Neural crest cell (in vitro differentiated cells): ENCODE results near the gene NVL. TPM values are rescaled to one million over a fixed set of nuclear protein-coding genes. Genes with fewer than 3 reads are reported as not detected.

ENCODE experiments used
- DNase-seq: peaks from one replicate; pipeline ENCODE4 v3.0.0; 2021; ENCODE audit warnings: low read depth, mixed read lengths, low spot score
- H3K27ac Mint-ChIP-seq: one replicate; pipeline ENCODE4 v1.8.0; 2021; ENCODE audit warnings: mild to moderate bottlenecking, mixed read lengths; ENCODE audit not compliant: unreplicated experiment
- H3K27me3 Mint-ChIP-seq: 2 replicates; pipeline ENCODE4 v1.8.0; 2021; ENCODE audit warnings: low read depth, mild to moderate bottlenecking, mixed read lengths
- H3K36me3 Mint-ChIP-seq: 2 replicates; pipeline ENCODE4 v1.8.0; 2021; ENCODE audit warnings: low read depth, mild to moderate bottlenecking, mixed read lengths
- H3K4me1 Mint-ChIP-seq: 2 replicates; pipeline ENCODE4 v1.8.0; 2021; ENCODE audit warnings: mixed read lengths
- H3K4me3 Mint-ChIP-seq: one replicate; pipeline ENCODE4 v1.8.0; 2021; ENCODE audit warnings: mild to moderate bottlenecking, mixed read lengths
- H3K9me3 Mint-ChIP-seq: 2 replicates; pipeline ENCODE4 v1.8.0; 2021; ENCODE audit warnings: mixed read lengths
- total RNA-seq: library from RNA; stranded (reverse); gene quantifications from 2 replicates; pipeline ENCODE4 v1.2.1, GENCODE V29; 2021
- TF ChIP-seq, protein P1 (sequence below): fragments of 200-600 bp; sonication (generic); conservative IDR thresholded peaks from 2 replicates; pipeline ENCODE4 v1.5.0; 2021; ENCODE audit warnings: antibody characterized with exemption, mild to moderate bottlenecking

Gene NVL
- total RNA-seq, 1 donor from 2014 or later: 51.2 TPM

DNA sequence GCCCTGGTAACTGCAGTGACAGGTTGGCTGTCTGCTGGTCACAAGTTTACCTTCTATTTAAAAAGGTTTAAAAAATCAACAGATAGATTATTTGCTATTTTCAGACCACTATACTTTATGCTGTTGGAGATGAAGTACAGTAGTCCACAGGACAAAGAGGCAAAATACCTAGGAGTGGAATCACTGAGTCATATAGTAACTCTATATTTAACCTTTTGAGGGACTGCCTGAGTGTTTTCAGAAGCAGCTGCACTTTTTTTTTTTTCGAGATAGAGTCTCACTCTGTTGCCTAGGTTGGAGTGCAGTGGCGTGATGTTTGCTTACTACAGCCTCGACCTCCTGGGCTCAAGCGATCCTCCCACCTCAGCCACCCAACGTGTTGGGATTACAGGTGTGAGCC is 38.4 kb upstream of the NVL start:
- Mint-ChIP-seq H3K4me3 (no peak overlapping the region), H3K27ac (no peak overlapping the region), H3K27me3 (no peaks in the 10 kb centered on the region), H3K36me3 (peaks cover 15% of the 10 kb centered on the region), H3K4me1 (no peaks in the 10 kb centered on the region), H3K9me3 (no peaks in the 10 kb centered on the region)
- DNase-seq: no peak
- TF ChIP-seq, protein P1, sequence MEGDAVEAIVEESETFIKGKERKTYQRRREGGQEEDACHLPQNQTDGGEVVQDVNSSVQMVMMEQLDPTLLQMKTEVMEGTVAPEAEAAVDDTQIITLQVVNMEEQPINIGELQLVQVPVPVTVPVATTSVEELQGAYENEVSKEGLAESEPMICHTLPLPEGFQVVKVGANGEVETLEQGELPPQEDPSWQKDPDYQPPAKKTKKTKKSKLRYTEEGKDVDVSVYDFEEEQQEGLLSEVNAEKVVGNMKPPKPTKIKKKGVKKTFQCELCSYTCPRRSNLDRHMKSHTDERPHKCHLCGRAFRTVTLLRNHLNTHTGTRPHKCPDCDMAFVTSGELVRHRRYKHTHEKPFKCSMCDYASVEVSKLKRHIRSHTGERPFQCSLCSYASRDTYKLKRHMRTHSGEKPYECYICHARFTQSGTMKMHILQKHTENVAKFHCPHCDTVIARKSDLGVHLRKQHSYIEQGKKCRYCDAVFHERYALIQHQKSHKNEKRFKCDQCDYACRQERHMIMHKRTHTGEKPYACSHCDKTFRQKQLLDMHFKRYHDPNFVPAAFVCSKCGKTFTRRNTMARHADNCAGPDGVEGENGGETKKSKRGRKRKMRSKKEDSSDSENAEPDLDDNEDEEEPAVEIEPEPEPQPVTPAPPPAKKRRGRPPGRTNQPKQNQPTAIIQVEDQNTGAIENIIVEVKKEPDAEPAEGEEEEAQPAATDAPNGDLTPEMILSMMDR: no peak

DNA sequence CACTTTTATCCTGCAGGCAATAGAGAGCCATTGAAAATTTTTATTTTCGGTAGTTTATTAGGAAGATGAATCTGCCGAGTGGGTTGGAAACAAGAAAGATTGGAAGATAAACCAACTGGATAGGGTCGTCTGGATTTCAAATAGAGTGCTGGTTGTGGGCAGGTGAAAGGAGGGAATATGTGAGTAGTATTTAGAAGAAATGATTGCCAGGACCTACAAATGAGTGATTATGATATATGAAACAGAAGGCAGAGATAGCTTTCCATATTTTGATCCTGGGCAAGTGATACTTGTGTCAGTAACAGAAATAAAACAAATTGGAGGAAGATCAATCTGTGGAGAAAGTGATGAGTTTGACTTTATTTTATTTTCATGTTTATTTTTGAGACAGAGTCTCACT is 29.2 kb upstream of the NVL start:
- peaks cover 7% of the 10 kb centered on the region for H3K36me3 Mint-ChIP-seq
- H3K4me1 Mint-ChIP-seq: peaks cover 30% of the 10 kb centered on the region
- no peak overlapping the region for H3K27ac Mint-ChIP-seq
- no peak for DNase-seq
- no peaks in the 10 kb centered on the region for H3K9me3 Mint-ChIP-seq
- H3K4me3 Mint-ChIP-seq: peak overlapping the region; percentile 16
- no peaks in the 10 kb centered on the region for H3K27me3 Mint-ChIP-seq
- TF ChIP-seq, protein P1: no peak

DNA sequence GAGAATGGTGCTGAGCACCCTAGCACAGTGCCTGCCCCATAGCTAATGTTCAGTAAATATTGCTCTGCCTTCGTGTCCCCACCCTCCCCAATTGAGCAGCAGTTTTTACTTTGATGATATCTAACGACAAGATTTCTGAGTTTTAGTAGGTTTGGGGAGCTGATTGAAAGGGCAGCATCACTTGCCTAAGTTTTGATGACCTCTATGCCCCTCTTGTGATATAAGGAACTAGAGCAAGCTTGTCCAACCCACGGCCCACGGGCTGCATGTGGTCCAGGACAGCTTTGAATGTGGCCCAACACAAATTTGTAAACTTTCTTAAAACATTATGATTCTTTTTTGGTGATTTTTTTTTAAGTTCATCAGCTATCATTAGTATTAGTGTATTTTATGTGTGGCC is 28.3 kb upstream of the NVL start:
- DNase-seq: no peak
- H3K36me3 Mint-ChIP-seq: peaks cover 7% of the 10 kb centered on the region
- peaks cover 30% of the 10 kb centered on the region for H3K4me1 Mint-ChIP-seq
- TF ChIP-seq, protein P1: no peak
- no peaks in the 10 kb centered on the region for H3K27me3 Mint-ChIP-seq
- peak overlapping the region; percentile 86 for H3K4me3 Mint-ChIP-seq
- no peak overlapping the region for H3K27ac Mint-ChIP-seq
- H3K9me3 Mint-ChIP-seq: no peaks in the 10 kb centered on the region

DNA sequence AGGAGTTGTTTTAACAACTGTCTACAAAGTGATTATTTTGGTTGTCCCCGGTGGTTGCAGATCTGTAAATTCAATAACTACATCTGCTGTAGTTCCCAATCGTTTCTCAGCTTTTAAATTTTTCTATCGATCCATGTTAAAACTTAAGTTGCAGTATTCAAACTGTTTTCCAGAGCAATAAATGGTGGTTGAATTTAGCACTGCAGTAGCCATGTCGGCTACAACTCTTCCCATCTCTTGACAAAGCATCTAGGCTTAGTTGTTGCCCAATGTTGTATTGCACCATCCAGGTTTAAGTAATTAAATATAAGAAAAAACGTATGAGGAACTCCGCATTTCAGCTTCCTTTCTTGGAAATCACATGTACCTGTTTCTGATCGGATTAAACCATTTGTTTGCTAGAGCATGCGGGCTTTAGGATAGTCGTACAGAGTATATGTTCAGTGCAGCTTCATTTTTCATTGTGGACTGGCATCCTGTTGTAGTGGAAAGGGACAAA is 27.7 kb upstream of the NVL start:
- H3K27ac Mint-ChIP-seq: peak overlapping the region; percentile 21
- no peaks in the 10 kb centered on the region for H3K9me3 Mint-ChIP-seq
- DNase-seq: no peak
- H3K4me1 Mint-ChIP-seq: peaks cover 30% of the 10 kb centered on the region
- H3K36me3 Mint-ChIP-seq: peaks cover 4% of the 10 kb centered on the region
- TF ChIP-seq, protein P1: peak; percentile 33
- H3K27me3 Mint-ChIP-seq: no peaks in the 10 kb centered on the region
- peak overlapping the region; percentile 86 for H3K4me3 Mint-ChIP-seq

DNA sequence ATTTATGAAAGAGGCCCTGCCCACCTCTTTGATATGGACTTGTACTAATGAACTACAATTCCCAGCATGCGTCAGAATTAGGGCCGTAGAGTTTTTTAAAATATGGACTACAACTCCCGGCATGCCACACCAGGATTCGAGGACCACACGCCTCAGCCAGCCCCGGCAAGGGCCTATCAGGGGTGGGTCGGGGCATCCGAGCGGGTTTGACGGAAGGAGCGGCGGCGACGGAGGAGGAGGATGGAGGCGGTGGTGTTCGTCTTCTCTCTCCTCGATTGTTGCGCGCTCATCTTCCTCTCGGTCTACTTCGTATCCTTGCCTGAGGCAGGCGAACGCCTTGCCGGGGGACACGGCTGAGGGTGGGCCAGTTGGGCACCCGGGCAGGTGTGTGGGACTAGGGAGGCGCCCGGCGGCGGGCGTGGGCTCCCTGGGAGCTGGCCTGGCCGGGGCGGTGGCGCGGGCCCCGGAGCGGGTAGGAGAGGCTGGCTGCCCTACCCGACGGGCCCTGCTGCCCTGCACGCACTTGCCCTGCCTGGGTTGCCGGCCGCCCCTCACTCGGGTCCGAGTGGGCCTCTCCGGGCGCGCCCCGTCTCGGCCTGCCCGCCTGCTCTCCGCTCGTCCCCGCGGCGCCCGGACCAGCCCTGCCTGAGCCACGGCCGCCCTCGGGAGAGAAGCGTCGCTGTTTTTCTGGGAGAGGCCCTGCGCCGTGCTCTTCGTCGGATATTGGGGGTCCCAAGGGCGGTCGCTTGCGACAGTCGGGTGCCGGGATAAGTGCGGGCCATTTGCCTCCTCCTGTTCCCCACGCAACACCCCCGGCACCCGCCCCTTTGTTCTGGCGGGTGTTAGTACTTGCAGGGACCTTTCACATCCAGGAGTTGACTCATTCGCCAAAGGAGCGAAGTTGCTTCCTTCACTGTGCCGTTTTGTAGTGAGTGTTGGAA is 27.0 kb upstream of the NVL start, which contains the start of gene CNIH4:
Gene CNIH4 (plus strand): TSS at position 195 of the 941 bp plus-strand sequence. CDS start 46 bp downstream, at position 241.
- peak within 1 kb of the TSS; percentile 97 for H3K4me3 Mint-ChIP-seq
- H3K9me3 Mint-ChIP-seq: no peaks in the 10 kb centered on the region
- H3K27ac Mint-ChIP-seq: peak within 1 kb of the TSS; percentile 77
- peak; percentile 76 for DNase-seq
- H3K36me3 Mint-ChIP-seq: no peaks in the 10 kb centered on the region
- TF ChIP-seq, protein P1: no peak
- no peaks in the 10 kb centered on the region for H3K27me3 Mint-ChIP-seq
- peaks cover 30% of the 10 kb centered on the region for H3K4me1 Mint-ChIP-seq
